WTC11 (cell line): ENCODE results near the gene SERPINA9. TPM values are rescaled to one million over a fixed set of nuclear protein-coding genes. Genes with fewer than 3 reads are reported as not detected.

Experiments used
- ATAC-seq: fragments of 200-7000 bp; cut with Tn5 transposase; 2 replicates; pipeline ENCODE4 v1.10.0; 2021; ENCODE audit warnings: mild to moderate bottlenecking, moderate library complexity
- CTCF ChIA-PET: fragments of 300-600 bp; sonication (Branson Sonifier 250); formaldehyde crosslinking; loops from one replicate; lab custom pipeline; 2021; ENCODE audit warnings: antibody characterized with exemption; lab: Charles Lee
- POLR2A ChIA-PET: fragments of 350-600 bp; sonication (Branson Sonifier 250); formaldehyde crosslinking; loops from one replicate; lab custom pipeline; 2021; ENCODE audit warnings: antibody characterized with exemption; lab: Charles Lee
- DNase-seq: peaks from one replicate; pipeline ENCODE4 v3.0.0; 2021; ENCODE audit warnings: low spot score
- H3K27ac Mint-ChIP-seq: 2 replicates; pipeline ENCODE4 v1.8.0; 2021; ENCODE audit warnings: mixed read lengths
- H3K27me3 Mint-ChIP-seq: 2 replicates; pipeline ENCODE4 v1.8.0; 2021; ENCODE audit warnings: low read depth, mild to moderate bottlenecking, moderate library complexity, mixed read lengths
- H3K36me3 Mint-ChIP-seq: 2 replicates; pipeline ENCODE4 v1.8.0; 2021; ENCODE audit warnings: mixed read lengths
- H3K4me1 Mint-ChIP-seq: 2 replicates; pipeline ENCODE4 v1.8.0; 2022; ENCODE audit warnings: mixed read lengths
- H3K4me3 Mint-ChIP-seq: 2 replicates; pipeline ENCODE4 v1.8.0; 2021; ENCODE audit warnings: mild to moderate bottlenecking, moderate library complexity, mixed read lengths
- H3K9me3 Mint-ChIP-seq: 2 replicates; pipeline ENCODE4 v1.8.0; 2021; ENCODE audit warnings: mixed read lengths
- EMX1 ChIP-seq: fragments of 250-450 bp; sonication (Bioruptor Pico); IDR thresholded peaks from 2 replicates; pipeline ENCODE4 v1.8.0; 2021; ENCODE audit warnings: mild to moderate bottlenecking
- NFE2L1 ChIP-seq: sonication (generic); formaldehyde crosslinking; IDR thresholded peaks from 2 replicates; pipeline ENCODE4 v1.8.1; 2023; ENCODE audit warnings: missing genetic modification reagents
- ZNF423 ChIP-seq: fragments of 250-450 bp; sonication (Bioruptor Pico); IDR thresholded peaks from 2 replicates; pipeline ENCODE4 v2.1.2; 2022; ENCODE audit warnings: mild to moderate bottlenecking, moderate library complexity
- total RNA-seq: library from RNA; stranded (reverse); gene quantifications from 3 replicates; pipeline ENCODE4 v1.2.3, GENCODE V29; 2021
- TF ChIP-seq, protein P1 (sequence below): fragments of 250-450 bp; sonication (Bioruptor Pico); IDR thresholded peaks from 2 replicates; pipeline ENCODE4 v1.9.0; 2021; ENCODE audit warnings: mild to moderate bottlenecking
- TF ChIP-seq, protein P2 (sequence below): fragments of 250-450 bp; sonication (Bioruptor Pico); IDR thresholded peaks from 2 replicates; pipeline ENCODE4 v1.9.0; 2021; ENCODE audit warnings: mild to moderate bottlenecking
- TF ChIP-seq, protein P3 (sequence below): sonication (generic); formaldehyde crosslinking; IDR thresholded peaks from 2 replicates; pipeline ENCODE4 v1.8.1; 2023; ENCODE audit warnings: mild to moderate bottlenecking, missing genetic modification reagents, moderate library complexity
- TF ChIP-seq, protein P4 (sequence below): fragments of 250-450 bp; sonication (Bioruptor Pico); IDR thresholded peaks from 2 replicates; pipeline ENCODE4 v1.9.0; 2021; ENCODE audit warnings: moderate library complexity, mild to moderate bottlenecking, inconsistent platforms, borderline replicate concordance
- TF ChIP-seq, protein P5 (sequence below): fragments of 250-450 bp; sonication (Bioruptor Pico); IDR thresholded peaks from 2 replicates; pipeline ENCODE4 v1.8.0; 2021; ENCODE audit warnings: mild to moderate bottlenecking
- TF ChIP-seq, protein P6 (sequence below): sonication (generic); formaldehyde crosslinking; IDR thresholded peaks from 2 replicates; pipeline ENCODE4 v1.8.1; 2022; ENCODE audit warnings: low read depth, mild to moderate bottlenecking, moderate library complexity, missing genetic modification reagents, borderline replicate concordance
- TF ChIP-seq, protein P7 (sequence below): sonication (generic); formaldehyde crosslinking; IDR thresholded peaks from 2 replicates; pipeline ENCODE4 v1.8.0; 2023; ENCODE audit warnings: missing genetic modification reagents, mild to moderate bottlenecking, borderline replicate concordance

SERPINA9 gene
- total RNA-seq, 1 experiment from 2014 or later, result not detected

DNA sequence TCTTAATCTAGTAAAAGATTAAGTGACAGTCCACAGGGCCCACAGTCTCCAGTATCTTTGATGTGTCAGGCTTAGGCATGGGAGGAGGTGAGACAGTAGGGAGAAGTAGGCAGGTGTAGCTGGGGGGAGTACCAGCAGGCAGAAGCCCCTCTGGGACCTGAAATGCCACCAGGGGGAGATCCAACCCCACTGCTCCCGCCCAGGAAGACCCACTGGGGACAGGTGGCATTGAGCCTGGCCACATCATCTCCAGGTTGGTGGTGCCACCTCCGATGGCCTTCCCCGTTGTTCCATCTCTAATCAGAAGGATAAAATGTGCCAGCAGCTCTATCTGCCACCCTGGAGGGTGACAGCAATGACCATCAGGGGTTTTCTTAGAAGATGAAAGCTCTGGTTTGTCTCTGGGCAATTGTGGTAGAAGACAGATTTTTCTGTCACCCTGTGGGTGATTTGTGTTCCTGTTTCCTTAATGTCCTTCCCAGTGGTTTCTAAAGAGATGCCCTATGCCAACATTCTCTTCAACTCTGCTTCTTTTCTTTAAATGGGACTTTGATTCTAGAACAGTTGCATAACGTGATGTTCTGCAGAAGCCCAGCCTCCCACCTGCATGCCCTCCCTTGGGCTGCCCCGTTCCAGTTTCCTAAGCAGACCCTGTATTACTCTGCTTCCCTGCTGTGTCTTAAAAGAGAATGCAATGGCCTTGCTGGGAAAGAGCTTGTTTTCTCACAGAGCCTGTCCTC lies 45.5 kb upstream of the SERPINA9 start:
- Mint-ChIP-seq H3K4me1 (peaks cover 18% of the 10 kb centered on the region), H3K27ac (no peak overlapping the region), H3K27me3 (peaks cover 3% of the 10 kb centered on the region; the same call in 1 of the 2 replicates), H3K36me3 (peaks cover 11% of the 10 kb centered on the region), H3K4me3 (no peak overlapping the region), H3K9me3 (peaks cover 19% of the 10 kb centered on the region)
- no peak for DNase-seq
- ATAC-seq, result no peak
- TF ChIP-seq, protein P1, sequence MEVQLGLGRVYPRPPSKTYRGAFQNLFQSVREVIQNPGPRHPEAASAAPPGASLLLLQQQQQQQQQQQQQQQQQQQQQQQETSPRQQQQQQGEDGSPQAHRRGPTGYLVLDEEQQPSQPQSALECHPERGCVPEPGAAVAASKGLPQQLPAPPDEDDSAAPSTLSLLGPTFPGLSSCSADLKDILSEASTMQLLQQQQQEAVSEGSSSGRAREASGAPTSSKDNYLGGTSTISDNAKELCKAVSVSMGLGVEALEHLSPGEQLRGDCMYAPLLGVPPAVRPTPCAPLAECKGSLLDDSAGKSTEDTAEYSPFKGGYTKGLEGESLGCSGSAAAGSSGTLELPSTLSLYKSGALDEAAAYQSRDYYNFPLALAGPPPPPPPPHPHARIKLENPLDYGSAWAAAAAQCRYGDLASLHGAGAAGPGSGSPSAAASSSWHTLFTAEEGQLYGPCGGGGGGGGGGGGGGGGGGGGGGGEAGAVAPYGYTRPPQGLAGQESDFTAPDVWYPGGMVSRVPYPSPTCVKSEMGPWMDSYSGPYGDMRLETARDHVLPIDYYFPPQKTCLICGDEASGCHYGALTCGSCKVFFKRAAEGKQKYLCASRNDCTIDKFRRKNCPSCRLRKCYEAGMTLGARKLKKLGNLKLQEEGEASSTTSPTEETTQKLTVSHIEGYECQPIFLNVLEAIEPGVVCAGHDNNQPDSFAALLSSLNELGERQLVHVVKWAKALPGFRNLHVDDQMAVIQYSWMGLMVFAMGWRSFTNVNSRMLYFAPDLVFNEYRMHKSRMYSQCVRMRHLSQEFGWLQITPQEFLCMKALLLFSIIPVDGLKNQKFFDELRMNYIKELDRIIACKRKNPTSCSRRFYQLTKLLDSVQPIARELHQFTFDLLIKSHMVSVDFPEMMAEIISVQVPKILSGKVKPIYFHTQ (CRISPR knock-in tag), result no peak
- TF ChIP-seq, protein P2, sequence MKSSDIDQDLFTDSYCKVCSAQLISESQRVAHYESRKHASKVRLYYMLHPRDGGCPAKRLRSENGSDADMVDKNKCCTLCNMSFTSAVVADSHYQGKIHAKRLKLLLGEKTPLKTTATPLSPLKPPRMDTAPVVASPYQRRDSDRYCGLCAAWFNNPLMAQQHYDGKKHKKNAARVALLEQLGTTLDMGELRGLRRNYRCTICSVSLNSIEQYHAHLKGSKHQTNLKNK (CRISPR knock-in tag), result no peak
- TF ChIP-seq ZNF423, result no peak
- TF ChIP-seq, protein P3, sequence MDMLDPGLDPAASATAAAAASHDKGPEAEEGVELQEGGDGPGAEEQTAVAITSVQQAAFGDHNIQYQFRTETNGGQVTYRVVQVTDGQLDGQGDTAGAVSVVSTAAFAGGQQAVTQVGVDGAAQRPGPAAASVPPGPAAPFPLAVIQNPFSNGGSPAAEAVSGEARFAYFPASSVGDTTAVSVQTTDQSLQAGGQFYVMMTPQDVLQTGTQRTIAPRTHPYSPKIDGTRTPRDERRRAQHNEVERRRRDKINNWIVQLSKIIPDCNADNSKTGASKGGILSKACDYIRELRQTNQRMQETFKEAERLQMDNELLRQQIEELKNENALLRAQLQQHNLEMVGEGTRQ (CRISPR knock-in tag), result no peak
- TF ChIP-seq, protein P4, sequence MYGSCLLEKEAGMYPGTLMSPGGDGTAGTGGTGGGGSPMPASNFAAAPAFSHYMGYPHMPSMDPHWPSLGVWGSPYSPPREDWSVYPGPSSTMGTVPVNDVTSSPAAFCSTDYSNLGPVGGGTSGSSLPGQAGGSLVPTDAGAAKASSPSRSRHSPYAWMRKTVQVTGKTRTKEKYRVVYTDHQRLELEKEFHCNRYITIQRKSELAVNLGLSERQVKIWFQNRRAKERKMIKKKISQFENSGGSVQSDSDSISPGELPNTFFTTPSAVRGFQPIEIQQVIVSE (CRISPR knock-in tag), result no peak
- no peak for TF ChIP-seq NFE2L1 (CRISPR knock-in tag)
- TF ChIP-seq, protein P5, sequence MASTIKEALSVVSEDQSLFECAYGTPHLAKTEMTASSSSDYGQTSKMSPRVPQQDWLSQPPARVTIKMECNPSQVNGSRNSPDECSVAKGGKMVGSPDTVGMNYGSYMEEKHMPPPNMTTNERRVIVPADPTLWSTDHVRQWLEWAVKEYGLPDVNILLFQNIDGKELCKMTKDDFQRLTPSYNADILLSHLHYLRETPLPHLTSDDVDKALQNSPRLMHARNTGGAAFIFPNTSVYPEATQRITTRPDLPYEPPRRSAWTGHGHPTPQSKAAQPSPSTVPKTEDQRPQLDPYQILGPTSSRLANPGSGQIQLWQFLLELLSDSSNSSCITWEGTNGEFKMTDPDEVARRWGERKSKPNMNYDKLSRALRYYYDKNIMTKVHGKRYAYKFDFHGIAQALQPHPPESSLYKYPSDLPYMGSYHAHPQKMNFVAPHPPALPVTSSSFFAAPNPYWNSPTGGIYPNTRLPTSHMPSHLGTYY (CRISPR knock-in tag), result no peak
- TF ChIP-seq EMX1, result no peak
- TF ChIP-seq, protein P6, sequence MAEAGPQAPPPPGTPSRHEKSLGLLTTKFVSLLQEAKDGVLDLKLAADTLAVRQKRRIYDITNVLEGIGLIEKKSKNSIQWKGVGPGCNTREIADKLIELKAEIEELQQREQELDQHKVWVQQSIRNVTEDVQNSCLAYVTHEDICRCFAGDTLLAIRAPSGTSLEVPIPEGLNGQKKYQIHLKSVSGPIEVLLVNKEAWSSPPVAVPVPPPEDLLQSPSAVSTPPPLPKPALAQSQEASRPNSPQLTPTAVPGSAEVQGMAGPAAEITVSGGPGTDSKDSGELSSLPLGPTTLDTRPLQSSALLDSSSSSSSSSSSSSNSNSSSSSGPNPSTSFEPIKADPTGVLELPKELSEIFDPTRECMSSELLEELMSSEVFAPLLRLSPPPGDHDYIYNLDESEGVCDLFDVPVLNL, result no peak
- TF ChIP-seq, protein P7, sequence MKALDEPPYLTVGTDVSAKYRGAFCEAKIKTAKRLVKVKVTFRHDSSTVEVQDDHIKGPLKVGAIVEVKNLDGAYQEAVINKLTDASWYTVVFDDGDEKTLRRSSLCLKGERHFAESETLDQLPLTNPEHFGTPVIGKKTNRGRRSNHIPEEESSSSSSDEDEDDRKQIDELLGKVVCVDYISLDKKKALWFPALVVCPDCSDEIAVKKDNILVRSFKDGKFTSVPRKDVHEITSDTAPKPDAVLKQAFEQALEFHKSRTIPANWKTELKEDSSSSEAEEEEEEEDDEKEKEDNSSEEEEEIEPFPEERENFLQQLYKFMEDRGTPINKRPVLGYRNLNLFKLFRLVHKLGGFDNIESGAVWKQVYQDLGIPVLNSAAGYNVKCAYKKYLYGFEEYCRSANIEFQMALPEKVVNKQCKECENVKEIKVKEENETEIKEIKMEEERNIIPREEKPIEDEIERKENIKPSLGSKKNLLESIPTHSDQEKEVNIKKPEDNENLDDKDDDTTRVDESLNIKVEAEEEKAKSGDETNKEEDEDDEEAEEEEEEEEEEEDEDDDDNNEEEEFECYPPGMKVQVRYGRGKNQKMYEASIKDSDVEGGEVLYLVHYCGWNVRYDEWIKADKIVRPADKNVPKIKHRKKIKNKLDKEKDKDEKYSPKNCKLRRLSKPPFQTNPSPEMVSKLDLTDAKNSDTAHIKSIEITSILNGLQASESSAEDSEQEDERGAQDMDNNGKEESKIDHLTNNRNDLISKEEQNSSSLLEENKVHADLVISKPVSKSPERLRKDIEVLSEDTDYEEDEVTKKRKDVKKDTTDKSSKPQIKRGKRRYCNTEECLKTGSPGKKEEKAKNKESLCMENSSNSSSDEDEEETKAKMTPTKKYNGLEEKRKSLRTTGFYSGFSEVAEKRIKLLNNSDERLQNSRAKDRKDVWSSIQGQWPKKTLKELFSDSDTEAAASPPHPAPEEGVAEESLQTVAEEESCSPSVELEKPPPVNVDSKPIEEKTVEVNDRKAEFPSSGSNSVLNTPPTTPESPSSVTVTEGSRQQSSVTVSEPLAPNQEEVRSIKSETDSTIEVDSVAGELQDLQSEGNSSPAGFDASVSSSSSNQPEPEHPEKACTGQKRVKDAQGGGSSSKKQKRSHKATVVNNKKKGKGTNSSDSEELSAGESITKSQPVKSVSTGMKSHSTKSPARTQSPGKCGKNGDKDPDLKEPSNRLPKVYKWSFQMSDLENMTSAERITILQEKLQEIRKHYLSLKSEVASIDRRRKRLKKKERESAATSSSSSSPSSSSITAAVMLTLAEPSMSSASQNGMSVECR, result no peak
- ChIA-PET POLR2A (no interaction called here), CTCF (interaction anchor here (0.6 to 1.8 kb wide), 3 partner anchors 27 to 727 kb away, joined by 3 to 14 read pairs (median 9); no protein-coding TSS in a partner anchor)
